ENCODE measurements around the gene AK2.

The AK2 gene

GRCh38 chr1:33007190-33008050, 29.3 kb downstream of the AK2 start (continued):
- TF ChIP-seq ZNF692 (tag by site-specific recombination; IDR thresholded peaks at IDR 0.05) (no peak), ZSCAN18 (tag by site-specific recombination; IDR thresholded peaks at IDR 0.05) (no peak), ZNF585B (tag by site-specific recombination; IDR thresholded peaks at IDR 0.05) (no peak), ZNF626 (tag by site-specific recombination; IDR thresholded peaks at IDR 0.05) (no peak), ZSCAN4 (tag by site-specific recombination; IDR thresholded peaks at IDR 0.05) (no peak), ZNF488 (tag by site-specific recombination; IDR thresholded peaks at IDR 0.05) (no peak), ZNF624 (tag by site-specific recombination; IDR thresholded peaks at IDR 0.05) (no peak), ZNF292 (tag by site-specific recombination; IDR thresholded peaks at IDR 0.05; ENCODE audit: borderline replicate concordance, low read depth) (no peak), TCF7L2 (IDR thresholded peaks at IDR 0.05; ENCODE audit: borderline replicate concordance, low read depth, low read length) (no peak), ZSCAN30 (tag by site-specific recombination; IDR thresholded peaks at IDR 0.05) (no peak), ZXDB (tag by site-specific recombination; IDR thresholded peaks at IDR 0.05) (no peak), ZNF354C (tag by site-specific recombination; IDR thresholded peaks at IDR 0.05; ENCODE audit: borderline replicate concordance, low read depth) (no peak), YY1 (tag by site-specific recombination; IDR thresholded peaks at IDR 0.05) (no peak), ZNF571 (tag by site-specific recombination; IDR thresholded peaks at IDR 0.05) (no peak), ZNF600 (tag by site-specific recombination; IDR thresholded peaks at IDR 0.05) (peak; percentile 98), CTCF (tag by site-specific recombination; IDR thresholded peaks at IDR 0.05) (peak; percentile 76), ZNF18 (tag by site-specific recombination; IDR thresholded peaks at IDR 0.05) (no peak), ZNF394 (tag by site-specific recombination; IDR thresholded peaks at IDR 0.05; ENCODE audit: borderline replicate concordance) (no peak), BCL11A (tag by site-specific recombination; IDR thresholded peaks at IDR 0.05; ENCODE audit: low read depth) (no peak), ZNF701 (tag by site-specific recombination; IDR thresholded peaks at IDR 0.05) (no peak), PRDM10 (tag by site-specific recombination; IDR thresholded peaks at IDR 0.05) (peak; percentile 32; the same call in 1 of the 2 replicates), ZNF658 (tag by site-specific recombination; IDR thresholded peaks at IDR 0.05) (no peak), ZNF324 (tag by site-specific recombination; IDR thresholded peaks at IDR 0.05) (no peak), ZNF629 (tag by site-specific recombination; IDR thresholded peaks at IDR 0.05) (0 out of 2 replicates have a peak, but pooled peaks have one; percentile 11), ZNF510 (tag by site-specific recombination; IDR thresholded peaks at IDR 0.05; ENCODE audit: insufficient replicate concordance) (no peak), KLF16 (tag by site-specific recombination; IDR thresholded peaks at IDR 0.05) (no peak), ZNF677 (tag by site-specific recombination; IDR thresholded peaks at IDR 0.05) (no peak)

All from HEK293 (cell line).